GM12865 (cell line): ENCODE data around the gene HCRTR2.
"Not testable (repeated sequence)": the region's sequence is repeated elsewhere in the genome, so short reads cannot be mapped to it uniquely, and the experiment has no call there.

Experiments used
- DNase-seq: peaks from one replicate; pipeline ENCODE4 v3.0.0; 2010; ENCODE audit warnings: low read depth
- H3K4me3 ChIP-seq: 2 replicates; pipeline ENCODE4 v1.5.1; 2011; ENCODE audit warnings: mild to moderate bottlenecking, low read depth, low read length, control low read depth
- TF ChIP-seq, protein P1 (sequence below): IDR thresholded peaks from 2 replicates; pipeline ENCODE4 v1.5.1; 2011; ENCODE audit warnings: low read length, control low read depth, low read depth, inconsistent platforms; ENCODE audit not compliant: insufficient read depth; ENCODE audit errors: missing control alignments

The HCRTR2 gene

GRCh38 chr6:55212156-55212555 lies 37.8 kb downstream of the HCRTR2 start:
- H3K4me3 ChIP-seq: no peak overlapping the region
- TF ChIP-seq, protein P1, sequence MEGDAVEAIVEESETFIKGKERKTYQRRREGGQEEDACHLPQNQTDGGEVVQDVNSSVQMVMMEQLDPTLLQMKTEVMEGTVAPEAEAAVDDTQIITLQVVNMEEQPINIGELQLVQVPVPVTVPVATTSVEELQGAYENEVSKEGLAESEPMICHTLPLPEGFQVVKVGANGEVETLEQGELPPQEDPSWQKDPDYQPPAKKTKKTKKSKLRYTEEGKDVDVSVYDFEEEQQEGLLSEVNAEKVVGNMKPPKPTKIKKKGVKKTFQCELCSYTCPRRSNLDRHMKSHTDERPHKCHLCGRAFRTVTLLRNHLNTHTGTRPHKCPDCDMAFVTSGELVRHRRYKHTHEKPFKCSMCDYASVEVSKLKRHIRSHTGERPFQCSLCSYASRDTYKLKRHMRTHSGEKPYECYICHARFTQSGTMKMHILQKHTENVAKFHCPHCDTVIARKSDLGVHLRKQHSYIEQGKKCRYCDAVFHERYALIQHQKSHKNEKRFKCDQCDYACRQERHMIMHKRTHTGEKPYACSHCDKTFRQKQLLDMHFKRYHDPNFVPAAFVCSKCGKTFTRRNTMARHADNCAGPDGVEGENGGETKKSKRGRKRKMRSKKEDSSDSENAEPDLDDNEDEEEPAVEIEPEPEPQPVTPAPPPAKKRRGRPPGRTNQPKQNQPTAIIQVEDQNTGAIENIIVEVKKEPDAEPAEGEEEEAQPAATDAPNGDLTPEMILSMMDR: no peak
- DNase-seq: no peak

DNA sequence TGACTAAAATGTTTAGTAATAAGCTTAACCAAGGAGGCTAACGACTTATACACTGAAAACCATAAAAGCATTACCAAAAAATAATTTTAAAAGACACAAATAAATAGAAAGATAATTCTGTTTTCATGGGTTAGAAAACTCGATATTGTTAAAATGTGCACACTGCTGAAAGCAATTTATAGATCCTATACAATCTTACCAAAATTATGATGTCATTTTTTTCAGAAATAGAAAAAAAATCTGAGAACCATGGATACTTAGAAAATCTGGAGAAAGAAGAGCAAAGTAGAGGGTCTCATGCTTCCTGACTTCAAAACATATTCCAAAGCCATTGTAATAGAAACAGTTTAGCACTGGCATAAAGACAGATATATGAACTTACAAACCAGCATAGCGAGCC lies 46.6 kb downstream of the HCRTR2 start:
- no peak overlapping the region for H3K4me3 ChIP-seq
- TF ChIP-seq, protein P1: no peak
- DNase-seq: no peak

DNA sequence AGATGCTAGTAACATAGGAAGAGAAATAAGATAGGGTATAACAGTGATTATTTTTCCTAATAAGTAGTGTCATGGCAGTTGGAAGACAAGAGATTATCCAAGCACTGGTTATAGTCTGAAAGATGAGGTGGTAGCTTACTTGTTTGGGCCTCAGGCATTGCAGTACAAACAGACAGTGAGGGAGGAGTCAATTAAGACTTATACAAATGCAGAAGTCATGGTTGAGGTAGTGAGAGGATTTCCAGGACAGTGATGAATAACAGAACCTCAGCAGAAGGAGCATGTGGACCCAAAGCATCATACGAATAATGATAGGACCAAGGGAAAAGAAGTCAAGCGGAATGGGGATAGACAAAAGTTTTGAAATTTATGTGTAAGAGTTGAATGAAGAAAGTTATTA lies 53.5 kb downstream of the HCRTR2 start:
- TF ChIP-seq, protein P1: no peak
- no peak overlapping the region for H3K4me3 ChIP-seq
- DNase-seq: no peak

- DNase-seq: no peak
- H3K4me3 ChIP-seq: no peak overlapping the region
- TF ChIP-seq, protein P1: no peak
Measured at GRCh38 chr6:55239099-55239498, 64.8 kb downstream of the HCRTR2 start.

DNA sequence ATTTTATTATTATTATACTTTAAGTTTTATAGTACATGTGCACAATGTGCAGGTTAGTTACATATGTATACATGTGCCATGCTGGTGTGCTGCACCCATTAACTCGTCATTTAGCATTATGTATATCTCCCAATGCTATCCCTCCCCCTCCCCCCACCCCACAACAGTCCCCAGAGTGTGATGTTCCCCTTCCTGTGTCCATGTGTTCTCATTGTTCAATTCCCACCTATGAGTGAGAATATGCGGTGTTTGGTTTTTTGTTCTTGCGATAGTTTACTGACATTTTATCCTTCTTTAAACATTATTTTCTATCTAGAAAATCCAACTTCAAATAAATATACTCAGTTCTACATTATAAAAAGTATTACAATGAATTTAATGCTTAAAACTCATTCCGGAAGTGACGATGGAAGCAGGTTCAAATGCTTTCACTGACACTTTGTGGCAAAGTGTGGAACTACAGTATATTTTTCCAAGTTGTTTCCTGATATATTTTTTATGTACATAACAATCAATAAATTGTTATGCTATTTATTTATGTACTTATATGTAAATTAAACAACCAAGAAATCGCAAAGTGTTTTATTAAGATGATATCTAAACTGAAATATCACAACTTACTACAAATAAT lies 66.8 kb downstream of the HCRTR2 start:
- DNase-seq: peak; percentile 2
- H3K4me3 ChIP-seq: not testable (repeated sequence)

DNA sequence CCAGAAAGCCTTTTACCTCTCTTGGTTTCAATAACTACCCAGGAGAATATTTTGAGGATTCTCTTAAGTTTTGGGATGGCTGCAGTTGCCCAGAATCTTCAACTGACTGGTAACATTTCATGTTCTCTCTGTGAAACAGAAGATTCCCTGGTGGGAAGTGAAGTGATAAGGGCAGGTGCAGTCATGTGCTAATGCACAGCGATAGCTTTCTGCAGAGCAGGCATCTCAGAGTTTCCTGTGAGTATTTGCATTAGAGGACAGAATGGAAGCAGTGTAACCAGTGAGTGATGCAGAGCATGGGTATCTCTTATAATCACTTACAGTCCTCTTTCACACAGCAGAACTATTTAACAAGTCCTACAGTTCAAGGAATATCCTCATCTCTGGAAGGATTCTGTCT lies 76.1 kb downstream of the HCRTR2 start:
- H3K4me3 ChIP-seq: no peak overlapping the region
- TF ChIP-seq, protein P1: no peak
- no peak for DNase-seq

More for the DNA sequence above, 66.8 kb downstream of the HCRTR2 start:
- TF ChIP-seq, protein P1: peak; percentile 7

GRCh38 chr6:55255113-55255512 lies 80.8 kb downstream of the HCRTR2 start:
- no peak overlapping the region for H3K4me3 ChIP-seq
- DNase-seq: no peak
- TF ChIP-seq, protein P1: no peak
